GM21529 (cell line): ENCODE results near the gene INSYN2A.

Source experiments
- ATAC-seq: cut with Tn5 transposase; IDR thresholded peaks from one replicate; pipeline ENCODE4 v1.9.1; 2021; ENCODE audit not compliant: unreplicated experiment

INSYN2A gene

DNA sequence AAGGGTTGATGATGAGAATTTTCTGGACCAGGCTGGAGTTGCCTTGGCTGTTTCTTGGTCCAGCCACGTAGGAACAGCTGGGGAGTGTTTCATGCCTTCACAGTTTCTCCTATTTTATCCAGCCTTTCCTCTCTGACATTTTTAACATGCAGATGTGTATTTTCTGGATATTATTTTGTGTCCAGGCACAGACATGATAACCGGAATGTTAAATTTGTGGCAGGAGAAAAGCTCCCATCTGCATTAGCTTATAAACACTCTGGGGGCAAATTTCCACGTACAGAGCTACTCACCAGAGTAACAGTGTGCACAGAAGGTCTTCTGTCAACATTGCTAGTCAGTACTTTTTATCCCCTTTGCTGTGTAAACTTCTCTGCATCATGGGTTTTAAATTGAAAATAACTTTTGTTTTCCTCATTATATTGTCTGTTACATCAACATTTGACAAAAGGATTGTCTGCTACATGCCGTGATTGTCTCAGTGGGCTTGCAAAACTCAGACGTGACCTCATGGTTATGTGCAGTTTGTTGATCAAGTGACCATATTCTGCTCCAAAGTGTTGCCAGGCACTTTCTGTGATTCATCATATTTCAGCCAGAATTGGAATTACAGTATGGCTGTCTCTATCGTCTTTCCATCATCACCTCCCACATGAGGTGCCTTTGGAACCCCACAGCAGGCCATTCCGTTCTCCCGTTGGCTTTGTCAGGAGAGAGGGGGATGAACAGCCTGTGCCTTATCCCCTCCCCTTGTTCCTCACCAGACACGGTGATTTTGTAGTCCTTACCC is 41.4 kb downstream of the INSYN2A start:
- no peak for ATAC-seq

DNA sequence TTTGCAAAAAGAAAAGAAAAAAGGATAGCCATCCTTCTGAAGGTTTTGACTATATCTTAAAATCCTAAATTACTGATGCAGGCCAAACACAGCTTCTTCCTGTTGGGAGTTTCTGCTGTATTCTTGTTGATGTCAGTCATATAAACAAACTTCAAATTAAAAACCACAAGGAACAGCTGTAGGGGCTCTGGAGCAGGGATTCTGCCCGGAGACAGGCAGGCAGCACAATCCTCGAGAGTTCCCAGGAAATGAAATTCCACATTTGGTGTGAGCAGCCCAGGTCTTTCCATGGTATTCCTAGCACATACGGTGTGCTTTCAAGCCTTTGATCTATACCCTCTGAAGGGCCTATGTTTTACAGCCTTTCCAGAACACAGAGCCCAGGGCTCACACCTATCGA is 43.2 kb downstream of the INSYN2A start:
- ATAC-seq: no peak

DNA sequence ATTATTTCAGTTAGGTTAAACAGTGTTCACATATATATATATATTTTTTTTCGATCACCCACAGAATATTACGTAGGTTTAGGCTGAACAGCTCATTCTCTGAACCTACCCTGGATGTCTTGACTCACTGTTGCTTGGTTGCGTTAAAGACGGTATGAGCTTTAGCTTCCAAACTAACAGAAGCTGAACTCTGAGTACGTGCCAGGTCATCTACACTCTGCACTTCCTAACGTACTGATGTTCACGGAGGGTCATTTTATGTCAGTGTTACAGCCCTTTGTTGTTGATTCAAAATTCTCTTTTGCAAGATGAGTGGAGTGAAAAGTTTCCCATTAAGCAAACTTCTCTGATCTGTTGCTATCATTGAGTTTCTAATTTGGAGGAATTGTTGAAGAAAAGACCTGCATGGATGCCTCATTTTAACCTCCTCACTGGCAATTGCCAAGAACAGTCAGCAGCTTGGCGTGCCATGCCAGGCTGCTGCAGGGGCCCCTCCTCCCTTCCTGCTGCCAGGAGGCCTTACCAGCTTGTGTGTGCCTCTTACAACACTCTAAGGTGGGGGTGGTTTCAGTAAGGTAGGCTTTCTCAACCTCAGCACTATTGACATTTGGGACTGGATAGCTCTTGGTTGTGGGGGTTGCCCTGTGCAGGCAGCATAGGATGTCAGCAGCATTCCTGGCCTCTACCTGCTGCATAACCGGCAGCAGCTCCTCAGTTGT is 44.3 kb downstream of the INSYN2A start:
- ATAC-seq: no peak

DNA sequence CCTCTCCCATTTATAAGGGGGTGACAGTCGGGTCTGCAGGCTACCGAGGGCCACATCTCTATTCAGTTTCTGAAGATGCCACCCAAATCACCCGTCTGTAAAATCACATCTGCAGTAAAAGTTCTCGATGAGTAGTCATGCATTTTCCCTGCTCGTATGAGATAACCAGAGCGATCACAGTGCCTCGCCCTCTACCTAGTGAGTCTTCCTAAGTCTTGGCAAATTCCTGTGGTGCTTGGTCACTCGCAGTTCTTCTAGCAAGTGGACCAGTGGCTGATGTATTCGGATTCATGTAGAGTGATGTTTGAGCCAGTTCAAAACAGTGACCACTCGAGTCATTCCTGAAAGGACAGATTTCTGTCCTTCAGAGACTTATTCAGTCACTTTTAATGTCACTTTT is 44.9 kb downstream of the INSYN2A start:
- no peak for ATAC-seq

DNA sequence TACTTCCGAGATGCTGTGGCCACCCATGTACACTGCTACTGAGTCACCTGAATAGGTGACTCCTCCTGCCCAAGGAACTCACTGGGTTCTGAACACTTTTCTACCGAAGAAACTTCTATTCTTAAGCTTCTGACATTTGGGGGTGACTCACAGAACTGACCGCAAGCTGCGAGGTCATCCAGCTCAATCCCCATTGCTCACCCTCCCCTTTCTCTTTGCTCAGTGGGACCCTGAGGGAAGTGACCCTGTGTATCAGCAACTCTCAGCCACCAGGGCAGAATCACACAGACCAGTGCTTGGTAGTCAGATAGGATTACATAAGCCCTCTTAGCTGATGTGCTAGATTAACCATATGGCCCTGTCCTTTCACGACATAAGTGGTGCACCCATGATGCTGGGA is 46.3 kb downstream of the INSYN2A start:
- no peak for ATAC-seq

DNA sequence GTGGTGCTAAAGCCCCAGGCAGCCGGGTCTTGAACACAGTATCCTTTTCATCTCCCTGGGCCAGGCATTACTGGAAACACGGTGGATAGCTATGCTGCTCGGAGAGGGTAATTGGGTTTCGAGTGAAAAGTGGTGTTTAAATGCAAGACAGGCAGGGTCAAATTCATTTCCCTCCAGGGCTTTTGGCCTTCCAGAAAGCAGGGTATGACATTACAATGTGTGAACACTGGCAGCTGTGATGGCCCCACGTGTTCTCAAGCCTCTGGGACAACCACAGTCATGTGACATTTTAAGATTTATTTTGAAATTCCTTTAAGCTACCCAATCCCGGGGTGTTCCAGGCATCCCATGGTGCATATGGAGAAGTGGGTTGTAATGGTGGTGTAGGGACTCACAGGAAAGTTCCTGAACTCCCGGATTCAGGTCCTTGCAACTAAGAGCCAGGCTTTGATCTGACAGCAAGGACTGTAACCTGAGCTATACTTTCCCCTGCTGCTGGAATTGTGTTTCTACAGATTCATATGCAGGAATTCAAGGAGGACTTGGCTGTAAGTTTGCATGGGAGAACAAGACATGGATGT is 46.8 kb downstream of the INSYN2A start:
- no peak for ATAC-seq

DNA sequence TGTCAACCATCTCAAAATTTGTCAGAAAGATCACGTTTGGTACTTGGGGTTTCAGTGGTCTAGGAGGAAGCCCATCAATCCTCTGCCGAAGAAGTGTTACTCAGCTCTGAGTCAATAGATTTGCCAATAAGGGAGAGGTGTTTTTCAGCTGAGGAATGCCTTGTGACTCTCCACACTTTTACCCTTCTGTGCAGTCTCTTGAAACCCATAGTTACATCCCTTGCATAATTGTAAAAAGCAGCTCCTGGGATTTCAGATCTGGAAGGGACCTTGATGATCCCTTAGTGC is 47.5 kb downstream of the INSYN2A start:
- no peak for ATAC-seq

DNA sequence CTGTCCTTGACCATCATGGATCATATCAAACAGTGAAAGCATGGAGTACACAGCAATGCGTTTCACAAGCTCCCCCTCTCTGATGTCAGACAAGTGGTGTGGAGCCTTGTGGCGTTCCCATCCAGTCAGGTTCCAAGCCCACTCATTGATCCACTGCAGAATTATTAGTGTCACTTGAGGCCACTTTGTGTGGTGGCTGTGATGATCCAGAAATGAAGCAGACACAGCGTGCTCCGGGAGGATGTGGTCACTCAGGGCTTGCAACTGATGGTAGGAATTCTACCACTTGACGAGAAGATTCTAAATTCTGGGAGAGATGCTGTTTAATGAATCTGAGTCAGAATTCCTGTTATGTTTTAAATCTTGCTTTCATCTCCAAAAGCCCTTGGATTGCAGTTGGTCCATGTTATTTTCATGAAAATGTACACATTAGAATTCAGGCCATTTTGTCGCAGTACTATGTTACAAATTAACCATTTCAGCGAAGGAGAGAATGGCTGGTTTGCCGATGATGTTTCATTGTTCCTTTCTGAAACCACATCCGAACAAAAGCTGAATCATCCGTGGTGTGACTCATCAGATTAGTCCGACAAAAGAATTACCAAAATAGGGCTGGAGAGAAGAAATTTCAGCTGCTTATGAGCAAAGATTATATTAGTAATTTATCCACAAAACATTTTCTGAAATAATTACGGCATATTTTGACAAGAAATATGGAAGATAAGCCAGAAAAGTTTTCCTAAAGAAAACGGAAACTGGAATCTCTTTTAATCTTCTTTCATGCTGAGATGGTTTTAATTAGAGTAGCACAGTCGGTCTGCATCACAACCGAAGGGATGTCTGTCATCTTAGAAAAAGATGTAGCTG is 48.1 kb downstream of the INSYN2A start:
- ATAC-seq: no peak

DNA sequence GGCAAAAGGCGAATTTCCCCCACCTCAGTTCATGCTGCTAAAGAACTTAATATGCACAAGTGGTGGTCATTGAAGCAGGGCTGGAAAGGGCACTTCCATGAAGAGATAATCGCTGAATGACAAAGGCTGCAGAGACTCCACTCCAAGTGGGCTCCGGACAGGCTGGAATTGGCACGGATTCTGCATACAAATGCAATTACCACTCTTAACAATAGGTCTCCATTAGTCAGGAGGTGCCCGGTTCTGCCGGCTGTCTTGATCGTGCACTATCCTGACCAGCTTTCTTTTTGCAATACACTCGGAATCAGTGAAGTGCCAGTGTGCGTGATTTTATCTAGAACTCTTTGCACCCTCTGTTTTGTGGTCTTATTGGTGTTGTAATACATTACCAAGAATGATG is 49.7 kb downstream of the INSYN2A start:
- ATAC-seq: no peak
